Neural progenitor cell (in vitro differentiated cells): ENCODE measurements around the gene TP53.

Experiments used
- CTCF ChIP-seq: fragments of 200-600 bp; sonication (generic); IDR thresholded peaks from 2 replicates; pipeline ENCODE4 v1.5.1; 2017; ENCODE audit warnings: antibody characterized with exemption, mild to moderate bottlenecking
- EZH2 ChIP-seq: fragments of 200-600 bp; sonication (generic); IDR thresholded peaks from 2 replicates; pipeline ENCODE4 v1.6.1; 2017; ENCODE audit warnings: antibody characterized with exemption, mild to moderate bottlenecking, moderate library complexity

GRCh38 chr17:7702776-7703175 is 15.5 kb upstream of the TP53 start:
- TF ChIP-seq CTCF (no peak), EZH2 (no peak)
